Measurements from ENCODE around the gene TSR1. TPM values are rescaled to one million over a fixed set of nuclear protein-coding genes. Genes with fewer than 3 reads are reported as not detected.
A peak's percentile ranks its signal among the peaks of the same experiment; 100 is the strongest.

The TSR1 gene
- polyA plus RNA-seq = 19.9 TPM

DNA sequence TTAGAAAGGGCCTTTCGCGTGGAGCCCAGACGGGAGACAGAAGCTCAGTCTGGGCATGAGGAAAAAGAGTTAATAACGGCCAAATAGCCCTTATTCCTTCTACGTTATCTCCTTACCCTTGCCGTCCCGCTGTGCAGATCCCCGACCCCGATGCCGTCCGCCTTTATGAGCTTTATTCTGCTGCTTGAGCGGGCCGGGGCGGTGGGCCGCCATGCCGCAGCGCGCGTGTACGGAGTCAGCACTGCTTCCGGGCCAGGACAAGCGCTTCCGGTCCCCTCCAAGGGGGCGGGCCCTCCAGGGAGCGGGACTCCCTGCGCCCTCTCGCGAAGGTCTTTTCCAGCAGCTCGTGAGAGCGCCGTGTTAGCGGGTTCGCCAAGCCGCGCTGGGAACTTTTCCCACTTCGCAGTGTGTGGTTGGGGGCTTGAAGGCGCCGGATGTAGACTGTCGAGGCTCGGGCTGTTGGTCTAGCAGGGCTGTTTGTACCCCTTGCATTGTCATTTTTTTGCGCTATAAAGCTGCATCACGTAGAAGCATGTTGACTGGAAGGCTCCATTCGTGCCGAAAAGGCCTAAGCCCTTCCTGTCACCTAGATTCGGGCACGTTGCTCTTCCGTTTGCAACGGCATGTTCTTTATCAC lies at the start of gene TSR1:
TSS of gene TSR1 (minus strand) at position 243 of the 637 bp plus-strand sequence. CDS start at position 213, 30 bp downstream.
- H3K4me3 Mint-ChIP-seq = peak within 1 kb of the TSS; percentile 92 to 99 (median 98)
- peak within 1 kb of the TSS; percentile 85 to 95 (median 94) for H3K27ac Mint-ChIP-seq
- H3K4me1 Mint-ChIP-seq = peaks cover 13 to 23% (median 17%) of the 10 kb centered on the region in 3 donors
- H3K9me3 Mint-ChIP-seq = no peaks in the 10 kb centered on the region
- peaks cover 1% of the 10 kb centered on the region for H3K36me3 Mint-ChIP-seq
- H3K27me3 Mint-ChIP-seq = no peaks in the 10 kb centered on the region

DNA sequence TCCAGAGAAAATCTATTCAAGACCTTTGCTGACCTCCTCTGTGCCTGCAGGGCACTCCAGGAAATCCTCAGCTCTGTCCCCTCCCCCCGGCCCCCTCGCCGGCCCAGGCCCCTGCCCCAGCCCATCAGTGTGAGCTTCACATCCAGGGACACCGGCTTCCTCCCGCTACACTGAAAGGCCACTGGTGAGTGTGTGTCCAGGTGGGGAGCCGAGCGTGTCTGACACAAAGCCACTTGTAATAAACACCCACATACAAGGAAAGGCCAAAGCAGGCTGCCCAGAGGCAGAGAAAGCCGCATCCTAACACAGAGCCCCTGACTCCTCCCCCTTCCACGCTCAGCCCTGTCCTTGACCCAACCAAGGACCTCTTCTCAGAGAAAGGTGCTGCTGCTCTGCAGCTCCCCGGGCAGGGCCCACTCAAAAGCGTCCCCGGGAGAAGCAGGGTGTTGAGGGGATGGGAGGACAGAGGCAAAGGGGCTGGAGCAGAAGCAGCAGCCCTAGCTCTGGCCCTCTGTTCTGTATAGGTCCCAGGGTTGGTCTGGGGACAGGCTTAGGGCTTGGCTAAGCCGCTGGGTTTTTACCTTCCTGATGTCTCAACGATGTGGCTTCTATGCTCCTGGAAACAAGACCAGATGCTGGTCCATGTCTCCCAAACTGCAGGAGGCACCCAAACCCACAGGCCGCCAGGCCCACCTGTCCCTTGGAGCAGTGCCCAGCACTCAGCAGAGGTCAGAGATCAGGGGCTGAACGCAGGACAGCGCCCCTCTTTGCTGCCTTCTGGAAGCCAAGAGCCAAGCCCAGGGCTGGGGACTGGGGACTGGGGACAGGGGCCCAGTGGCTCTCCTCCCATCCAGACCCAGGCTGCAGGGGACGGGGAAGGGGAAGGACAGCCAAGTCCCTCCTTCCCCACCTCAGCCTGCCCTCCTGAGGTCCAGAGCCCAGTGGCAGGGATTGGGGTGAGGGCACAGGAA lies 49.3 kb upstream of the TSR1 start:
- Mint-ChIP-seq H3K4me3 (no peak overlapping the region), H3K36me3 (peaks cover 3% of the 10 kb centered on the region), H3K27ac (peak overlapping the region in 2 of 3 donors; percentile 34 to 69), H3K4me1 (peaks cover 5 to 10% (median 8%) of the 10 kb centered on the region in 3 donors), H3K9me3 (no peaks in the 10 kb centered on the region), H3K27me3 (no peaks in the 10 kb centered on the region)

DNA sequence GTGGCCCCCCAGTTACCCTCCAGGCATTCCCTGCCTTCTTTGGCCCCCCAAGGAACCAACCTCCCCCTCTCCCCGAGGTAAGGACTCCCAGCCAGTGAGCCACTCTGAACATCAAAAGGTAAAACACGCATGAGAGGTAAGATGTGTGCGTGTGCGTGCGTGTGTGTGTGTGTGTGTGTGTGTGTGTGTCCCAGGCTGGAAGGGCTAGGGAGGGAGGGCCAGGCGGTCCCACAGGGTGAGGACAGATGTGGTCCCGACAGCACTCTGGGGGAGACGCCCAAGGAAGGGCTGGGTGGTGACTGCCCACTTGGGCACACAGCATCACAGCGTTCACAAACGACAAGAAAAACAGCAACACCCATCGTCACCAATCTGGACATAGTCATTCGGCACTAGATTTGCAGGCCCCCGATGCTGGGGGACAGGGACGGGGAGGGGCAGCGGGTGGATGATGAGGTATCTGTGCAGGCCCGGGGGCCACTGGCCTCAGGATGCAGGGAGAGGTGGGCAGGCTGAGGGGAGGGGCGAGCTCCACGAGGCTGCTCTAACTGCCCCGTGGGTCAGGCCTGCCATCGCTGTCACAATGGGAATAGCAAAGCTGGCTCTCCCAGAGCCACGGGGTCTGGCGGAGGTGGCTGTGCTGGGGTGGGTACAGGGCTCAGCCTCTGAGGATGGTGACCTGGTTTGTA lies 48.3 kb upstream of the TSR1 start:
- no peak overlapping the region for H3K4me3 Mint-ChIP-seq
- H3K27ac Mint-ChIP-seq = peak overlapping the region; percentile 28 to 69 (median 39)

DNA sequence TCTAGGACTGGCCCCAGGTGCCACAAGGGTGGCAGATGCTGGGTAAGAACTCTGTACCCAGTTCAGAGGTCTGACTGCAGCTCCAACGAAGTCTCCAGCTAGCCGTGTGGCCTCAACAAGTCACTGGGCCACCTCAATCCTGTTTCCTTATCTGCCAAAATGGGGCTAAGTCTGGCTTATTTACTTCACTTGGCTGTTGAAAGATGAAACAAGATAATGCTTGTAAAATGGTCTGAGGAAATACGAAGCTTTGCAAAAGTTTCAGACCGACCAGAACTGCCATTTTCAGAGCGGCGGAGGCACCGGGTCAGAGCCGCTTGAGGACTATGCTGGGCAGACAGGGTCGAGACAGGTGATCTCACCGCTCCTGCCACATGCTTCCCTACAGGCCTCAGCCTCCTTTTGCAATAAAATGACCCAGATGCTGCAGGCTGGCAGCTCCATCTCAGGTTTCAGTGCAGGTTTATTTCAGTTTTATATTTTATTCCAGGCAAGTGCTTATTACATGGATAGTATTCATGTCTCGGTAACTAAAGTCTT lies 47.4 kb upstream of the TSR1 start:
- peak overlapping the region in 1 of 4 donors; percentile 29 for H3K4me3 Mint-ChIP-seq
- H3K9me3 Mint-ChIP-seq = no peaks in the 10 kb centered on the region
- H3K36me3 Mint-ChIP-seq = peaks cover 3% of the 10 kb centered on the region
- H3K27me3 Mint-ChIP-seq = no peaks in the 10 kb centered on the region
- H3K4me1 Mint-ChIP-seq = peaks cover 2 to 6% (median 6%) of the 10 kb centered on the region in 3 donors
- peak overlapping the region in 2 of 3 donors; percentile 42 to 64 for H3K27ac Mint-ChIP-seq

More for the DNA sequence above, 48.3 kb upstream of the TSR1 start:
- H3K27me3 Mint-ChIP-seq = no peaks in the 10 kb centered on the region
- peaks cover 2 to 8% (median 8%) of the 10 kb centered on the region in 3 donors for H3K4me1 Mint-ChIP-seq
- H3K36me3 Mint-ChIP-seq = peaks cover 3% of the 10 kb centered on the region
- H3K9me3 Mint-ChIP-seq = no peaks in the 10 kb centered on the region

DNA sequence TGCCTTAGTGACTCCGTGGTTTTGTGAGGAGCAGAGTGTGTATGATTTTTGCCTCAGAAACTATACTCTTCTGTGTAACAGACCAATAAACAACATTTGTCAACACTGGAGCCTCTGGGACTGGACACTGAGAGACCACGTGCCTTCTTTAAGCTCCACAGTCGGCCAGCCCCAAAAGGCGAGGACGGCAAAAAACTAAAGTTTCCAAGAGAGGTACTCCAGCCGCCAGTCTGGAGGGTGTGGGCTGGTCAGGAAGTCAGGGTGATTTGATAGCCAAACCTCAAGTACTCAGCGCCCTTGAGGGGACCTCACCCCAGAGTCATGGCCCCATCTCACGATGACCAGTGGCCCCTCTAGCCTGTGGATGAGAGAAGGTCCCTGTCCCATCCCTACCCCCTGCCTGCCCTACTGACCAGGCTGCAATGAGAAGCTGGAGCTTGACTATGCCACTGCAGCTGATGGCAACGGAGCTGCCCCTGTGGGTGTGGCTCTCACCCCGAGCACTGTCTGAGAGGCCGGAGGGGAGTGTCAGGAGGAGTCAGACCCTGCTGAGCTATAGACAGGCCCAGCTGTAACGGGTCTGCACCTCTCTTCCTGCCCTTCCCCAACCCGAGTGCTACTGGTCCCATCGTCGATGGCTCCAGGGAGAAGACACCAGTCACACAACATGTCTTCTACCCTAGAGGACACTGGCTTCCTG lies 44.8 kb upstream of the TSR1 start:
- Mint-ChIP-seq H3K4me1 (peaks cover 0 to 2% (median 0%) of the 10 kb centered on the region in 3 donors), H3K27me3 (no peaks in the 10 kb centered on the region), H3K27ac (peak overlapping the region in 1 of 3 donors; percentile 45), H3K4me3 (peak overlapping the region in 1 of 4 donors; percentile 54), H3K36me3 (no peaks in the 10 kb centered on the region), H3K9me3 (no peaks in the 10 kb centered on the region)

DNA sequence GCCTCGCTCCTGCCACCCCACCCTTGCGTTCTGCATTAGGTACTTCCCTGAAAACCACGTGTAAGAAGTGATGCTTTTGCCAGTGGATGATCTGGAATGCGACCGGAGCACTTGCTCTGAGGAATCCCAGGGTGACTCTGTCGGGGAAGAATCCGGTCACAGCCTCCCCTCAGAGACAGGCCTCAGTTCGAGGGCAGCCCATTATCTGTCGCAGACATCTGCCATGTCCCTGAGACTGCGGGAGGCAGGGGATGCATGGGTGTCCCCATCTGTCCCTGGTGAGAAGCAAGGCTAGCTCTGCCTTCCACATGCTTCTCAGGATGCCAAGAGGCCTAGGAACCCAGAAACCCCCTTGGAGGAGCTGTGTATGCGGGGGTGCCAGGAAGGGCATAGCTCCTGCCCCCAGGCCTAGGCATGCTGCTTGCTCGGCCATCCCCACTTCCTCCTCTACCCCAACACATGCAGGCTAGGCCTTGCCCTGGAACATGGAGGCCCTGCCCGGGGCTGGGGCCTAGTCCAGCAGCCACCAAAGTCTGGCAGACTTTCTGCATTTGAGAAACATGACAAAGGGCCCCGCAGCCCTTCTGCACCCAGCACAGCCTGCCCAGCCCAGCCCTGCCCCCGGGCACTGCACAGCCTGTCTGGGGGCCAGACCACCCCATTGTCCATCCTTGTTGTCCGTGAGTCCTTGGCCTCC lies 44.1 kb upstream of the TSR1 start:
- no peaks in the 10 kb centered on the region for H3K36me3 Mint-ChIP-seq
- peaks cover 0 to 2% (median 0%) of the 10 kb centered on the region in 3 donors for H3K4me1 Mint-ChIP-seq
- H3K9me3 Mint-ChIP-seq = no peaks in the 10 kb centered on the region
- no peak overlapping the region for H3K4me3 Mint-ChIP-seq
- H3K27ac Mint-ChIP-seq = peak overlapping the region in 1 of 3 donors; percentile 67
- H3K27me3 Mint-ChIP-seq = no peaks in the 10 kb centered on the region

DNA sequence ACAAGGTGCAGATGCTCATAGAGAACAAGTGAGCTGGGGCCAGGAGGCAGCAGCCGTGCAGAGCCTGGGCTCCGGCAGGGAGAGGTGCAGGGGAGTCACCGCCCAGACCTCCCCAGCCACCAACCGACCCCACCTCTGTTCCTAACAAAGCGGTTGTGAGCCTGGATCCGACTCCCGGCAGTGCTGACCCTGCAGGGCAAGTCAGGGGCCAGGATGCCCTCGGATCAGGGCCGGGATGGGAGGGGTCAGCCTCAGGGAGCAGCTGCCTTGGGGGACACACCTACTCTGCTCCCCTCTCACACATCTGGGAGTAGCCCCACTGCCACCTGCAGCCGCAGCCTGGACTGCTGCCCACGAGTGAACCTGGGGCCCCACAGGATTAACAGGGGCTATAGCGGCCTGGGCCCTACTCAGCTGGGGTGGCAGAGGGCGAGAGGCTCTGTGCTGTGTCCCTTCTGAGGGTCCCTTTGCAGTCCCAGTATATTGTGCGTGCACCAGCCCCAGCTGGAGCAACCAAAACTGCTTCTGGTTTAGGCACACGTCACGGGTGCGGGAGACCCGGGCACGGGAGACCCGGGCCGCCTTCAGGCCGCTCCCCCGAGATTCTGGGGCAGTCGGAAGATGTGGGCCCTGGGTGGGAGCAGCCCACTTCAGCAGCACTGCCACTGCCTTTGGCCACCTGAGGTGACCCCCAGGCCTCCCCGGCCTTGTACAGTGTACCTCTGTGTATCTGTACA lies 43.4 kb upstream of the TSR1 start:
- Mint-ChIP-seq H3K9me3 (no peaks in the 10 kb centered on the region), H3K27ac (peak overlapping the region in 1 of 3 donors; percentile 67), H3K27me3 (no peaks in the 10 kb centered on the region), H3K4me3 (no peak overlapping the region), H3K4me1 (peaks cover 0 to 2% (median 0%) of the 10 kb centered on the region in 3 donors), H3K36me3 (no peaks in the 10 kb centered on the region)

DNA sequence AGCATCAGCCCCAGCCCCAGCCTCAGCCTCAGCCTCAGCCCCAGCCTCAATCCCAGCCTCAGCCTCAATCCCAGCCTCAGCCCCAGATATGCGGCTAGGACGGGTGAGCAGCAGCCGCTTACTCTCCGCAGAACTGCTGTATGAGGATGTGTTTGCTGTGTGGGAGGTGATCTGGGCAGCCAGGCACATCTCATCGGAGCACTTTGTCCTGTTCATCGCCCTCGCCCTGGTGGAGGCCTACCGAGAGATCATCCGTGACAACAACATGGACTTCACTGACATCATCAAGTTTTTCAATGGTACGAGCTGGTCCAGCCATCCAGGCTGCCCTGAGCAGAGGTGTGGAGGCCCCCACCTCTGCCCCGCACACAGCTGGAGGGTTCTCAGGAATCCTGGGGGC lies 42.6 kb upstream of the TSR1 start:
- Mint-ChIP-seq H3K27me3 (no peaks in the 10 kb centered on the region), H3K27ac (no peak overlapping the region)

DNA sequence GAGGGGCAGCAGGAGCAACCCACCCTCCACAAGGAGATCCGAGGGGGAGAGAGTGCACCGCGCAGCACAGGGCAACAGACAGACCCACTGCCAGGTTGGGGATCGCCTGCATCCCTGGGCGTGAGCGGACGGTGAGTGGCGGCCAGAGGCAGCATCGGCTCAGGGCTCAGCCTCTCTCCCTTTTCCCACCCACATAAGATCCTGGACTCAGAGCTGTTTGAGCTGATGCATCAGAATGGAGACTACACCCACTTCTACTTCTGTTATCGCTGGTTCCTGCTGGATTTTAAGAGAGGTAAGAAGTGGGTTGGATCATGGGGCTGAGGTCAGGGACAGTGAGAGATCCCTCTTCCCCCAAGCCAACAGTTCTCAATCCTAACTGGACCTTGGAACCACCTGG lies 41.4 kb upstream of the TSR1 start:
- Mint-ChIP-seq H3K9me3 (no peaks in the 10 kb centered on the region), H3K27ac (no peak overlapping the region), H3K36me3 (no peaks in the 10 kb centered on the region), H3K4me3 (no peak overlapping the region), H3K4me1 (peaks cover 0 to 2% (median 0%) of the 10 kb centered on the region in 3 donors), H3K27me3 (no peaks in the 10 kb centered on the region)

More for the DNA sequence above, 42.6 kb upstream of the TSR1 start:
- Mint-ChIP-seq H3K4me1 (peaks cover 0 to 2% (median 0%) of the 10 kb centered on the region in 3 donors), H3K36me3 (no peaks in the 10 kb centered on the region), H3K9me3 (no peaks in the 10 kb centered on the region), H3K4me3 (no peak overlapping the region)

DNA sequence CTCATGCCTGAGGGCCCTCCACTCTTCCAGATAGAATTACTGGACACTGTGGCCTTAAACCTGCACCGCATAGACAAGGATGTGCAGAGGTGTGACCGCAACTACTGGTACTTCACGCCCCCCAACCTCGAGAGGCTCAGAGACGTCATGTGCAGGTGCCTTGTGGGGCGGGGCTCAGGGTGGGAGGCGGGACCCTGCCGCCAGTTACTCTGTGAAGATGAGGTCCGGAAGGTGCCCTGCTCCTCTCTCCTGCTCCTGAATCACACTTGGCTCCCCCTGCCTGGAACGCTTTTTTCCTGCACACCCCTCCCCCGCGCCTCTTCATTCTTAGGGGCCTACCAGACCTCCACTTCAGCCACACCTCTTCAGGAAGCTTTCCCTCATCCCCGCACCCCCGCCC lies 39.9 kb upstream of the TSR1 start:
- Mint-ChIP-seq H3K4me3 (peak overlapping the region in 1 of 4 donors; percentile 17), H3K36me3 (no peaks in the 10 kb centered on the region), H3K27ac (no peak overlapping the region), H3K9me3 (no peaks in the 10 kb centered on the region), H3K27me3 (no peaks in the 10 kb centered on the region), H3K4me1 (no peaks in the 10 kb centered on the region)

DNA sequence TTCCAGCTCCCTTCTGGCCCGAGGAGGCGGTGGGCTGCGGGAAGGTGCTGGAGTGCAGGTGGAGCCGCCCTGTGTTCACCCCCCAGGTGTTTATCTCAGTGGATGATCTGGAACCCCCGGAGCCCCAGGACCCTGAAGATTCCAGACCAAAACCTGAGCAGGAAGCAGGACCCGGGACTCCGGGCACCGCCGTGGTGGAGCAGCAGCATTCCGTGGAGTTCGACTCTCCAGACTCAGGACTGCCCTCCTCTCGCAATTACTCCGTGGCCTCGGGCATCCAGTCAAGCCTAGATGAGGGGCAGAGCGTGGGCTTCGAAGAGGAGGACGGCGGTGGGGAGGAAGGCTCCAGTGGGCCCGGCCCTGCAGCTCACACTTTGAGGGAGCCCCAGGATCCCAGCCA lies 39.1 kb upstream of the TSR1 start:
- no peaks in the 10 kb centered on the region for H3K9me3 Mint-ChIP-seq
- no peaks in the 10 kb centered on the region for H3K4me1 Mint-ChIP-seq
- no peaks in the 10 kb centered on the region for H3K36me3 Mint-ChIP-seq
- no peak overlapping the region for H3K4me3 Mint-ChIP-seq
- H3K27ac Mint-ChIP-seq = no peak overlapping the region
- no peaks in the 10 kb centered on the region for H3K27me3 Mint-ChIP-seq

DNA sequence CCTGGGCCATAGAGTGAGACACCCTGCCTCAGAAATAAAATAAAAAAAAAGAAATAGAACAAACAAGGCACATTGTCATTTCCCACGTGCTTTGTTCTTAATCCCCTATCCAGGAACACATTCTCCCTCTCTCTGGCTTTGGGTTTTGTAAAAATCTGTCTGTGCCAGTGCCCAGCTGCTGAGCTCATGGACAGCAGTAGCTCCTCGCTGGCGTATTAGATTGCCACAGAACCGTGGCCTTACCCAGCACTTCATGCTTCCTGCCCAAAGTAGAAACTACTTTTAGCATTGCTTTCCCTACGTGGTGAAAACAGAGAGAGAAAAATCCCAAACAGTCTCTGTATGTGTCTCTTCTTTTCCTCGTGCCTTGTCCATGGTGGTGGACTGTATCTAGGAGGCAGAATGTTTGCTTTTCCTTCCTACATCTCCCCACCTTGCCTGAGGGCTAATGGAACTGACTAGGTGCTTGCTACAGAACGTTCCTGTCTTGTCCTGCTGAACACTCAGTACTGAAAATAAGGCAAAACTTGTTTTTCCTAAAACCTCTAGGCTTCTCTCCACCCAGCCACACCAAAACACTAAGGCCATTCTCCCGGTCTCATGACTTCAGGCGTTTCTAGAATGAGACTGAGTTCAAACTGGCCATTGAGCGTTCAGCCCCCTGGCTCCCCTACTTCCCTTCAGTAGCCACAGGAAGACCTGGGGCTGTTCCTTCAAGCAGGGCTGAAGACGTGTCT lies 38.5 kb upstream of the TSR1 start:
- Mint-ChIP-seq H3K4me1 (no peaks in the 10 kb centered on the region), H3K4me3 (no peak overlapping the region), H3K27ac (no peak overlapping the region), H3K27me3 (no peaks in the 10 kb centered on the region), H3K9me3 (no peaks in the 10 kb centered on the region), H3K36me3 (no peaks in the 10 kb centered on the region)

DNA sequence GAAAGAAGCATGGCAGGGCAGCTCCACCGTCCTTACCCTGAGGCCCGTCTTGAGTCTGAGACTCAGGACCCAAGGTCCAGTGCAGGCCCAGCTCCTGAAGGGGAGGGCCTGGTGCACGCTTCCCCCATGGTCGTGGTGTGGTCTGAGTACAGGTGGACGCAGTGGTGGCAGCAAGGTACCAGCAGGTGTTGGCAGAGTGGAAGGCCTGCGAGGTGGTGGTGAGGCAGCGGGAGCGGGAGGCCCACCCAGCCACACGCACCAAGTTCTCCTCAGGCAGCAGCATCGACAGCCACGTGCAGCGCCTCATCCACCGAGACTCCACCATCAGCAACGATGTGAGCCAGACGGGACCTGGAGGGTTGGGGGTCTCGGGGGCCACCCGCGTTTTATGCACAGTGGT lies 36.9 kb upstream of the TSR1 start:
- Mint-ChIP-seq H3K9me3 (no peaks in the 10 kb centered on the region), H3K27me3 (no peaks in the 10 kb centered on the region), H3K27ac (peak overlapping the region in 1 of 3 donors; percentile 84), H3K4me3 (no peak overlapping the region), H3K4me1 (no peaks in the 10 kb centered on the region), H3K36me3 (no peaks in the 10 kb centered on the region)
